Naive B cell (primary cell): ENCODE data around the gene C1orf35. TPM values are rescaled to one million over a fixed set of nuclear protein-coding genes. Genes with fewer than 3 reads are reported as not detected.

Experiments
- ATAC-seq, 2 donors: fragments of 150-1000 bp; cut with Tn5 transposase; 2 replicates each; pipeline ENCODE4 v1.10.0; 2021; ENCODE audit warnings: low read depth in 2 of 2, mild to moderate bottlenecking in 2 of 2, moderate library complexity in 2 of 2
- DNase-seq: peaks from one replicate; pipeline ENCODE4 v3.0.0; 2022
- H3K27ac Mint-ChIP-seq, 6 donors: one replicate each; pipeline ENCODE4 v1.8.0; 2020 to 2022; ENCODE audit warnings: mild to moderate bottlenecking in 6 of 6, mixed read lengths in 6 of 6, moderate library complexity in 5 of 6, inconsistent platforms in 2 of 6
- H3K27me3 Mint-ChIP-seq, 3 donors: one replicate each; pipeline ENCODE4 v1.8.0; 2021 to 2022; ENCODE audit warnings: mixed read lengths in 3 of 3, mild to moderate bottlenecking in 1 of 3
- H3K36me3 Mint-ChIP-seq, 2 donors: one replicate each; pipeline ENCODE4 v1.8.0; 2020 to 2022; ENCODE audit warnings: mixed read lengths in 2 of 2, inconsistent platforms in 1 of 2, mild to moderate bottlenecking in 1 of 2
- H3K4me1 Mint-ChIP-seq, 3 donors: one replicate each; pipeline ENCODE4 v1.8.0; 2020 to 2022; ENCODE audit warnings: mixed read lengths in 3 of 3, inconsistent platforms in 1 of 3, mild to moderate bottlenecking in 1 of 3, moderate library complexity in 1 of 3
- H3K4me3 Mint-ChIP-seq, 8 donors: one replicate each; pipeline ENCODE4 v1.8.0; 2020 to 2022; ENCODE audit warnings: mild to moderate bottlenecking in 8 of 8, mixed read lengths in 8 of 8, moderate library complexity in 8 of 8, inconsistent platforms in 2 of 8
- H3K9me3 Mint-ChIP-seq, 7 donors: one replicate each; pipeline ENCODE4 v1.8.0; 2020 to 2022; ENCODE audit warnings: mixed read lengths in 7 of 7, mild to moderate bottlenecking in 5 of 7, inconsistent platforms in 2 of 7, moderate library complexity in 1 of 7
- polyA plus RNA-seq, 6 donors: library from polyadenylated mRNA; unstranded; fragments of 300-500 nt; fragmentation: Illumina TruSeq; gene quantifications; one replicate each; pipeline ENCODE4 v1.2.3, GENCODE V29; 2021; ENCODE audit warnings: low read depth in 6 of 6

The C1orf35 gene
- polyA plus RNA-seq, 6 donors from 2014 or later, result 8.7 to 20.1 (median 13.1) TPM

GRCh38 chr1:228094432-228095016, 8.6 kb downstream of the C1orf35 start:
- ATAC-seq (no peak), DNase-seq (no peak)
- Mint-ChIP-seq H3K9me3 (peaks cover 3 to 19% (median 12%) of the 10 kb centered on the region in 7 donors), H3K36me3 (peaks cover 17 to 18% of the 10 kb centered on the region in 2 donors), H3K27me3 (no peaks in the 10 kb centered on the region), H3K4me1 (peaks cover 45 to 69% (median 57%) of the 10 kb centered on the region in 3 donors), H3K4me3 (peak overlapping the region in 2 of 8 donors; percentile 29 to 56), H3K27ac (peak overlapping the region in 2 of 6 donors; percentile 7 to 32)

- no peak for ATAC-seq
- Mint-ChIP-seq H3K4me1 (peaks cover 51 to 73% (median 62%) of the 10 kb centered on the region in 3 donors), H3K9me3 (peaks cover 3 to 19% (median 12%) of the 10 kb centered on the region in 7 donors), H3K4me3 (peak overlapping the region in 1 of 8 donors; percentile 12), H3K27ac (no peak overlapping the region), H3K36me3 (peaks cover 17 to 18% of the 10 kb centered on the region in 2 donors), H3K27me3 (no peaks in the 10 kb centered on the region)
- DNase-seq, result no peak
Measured at GRCh38 chr1:228093050-228093906, 9.8 kb downstream of the C1orf35 start.

- peaks cover 57 to 76% (median 70%) of the 10 kb centered on the region in 3 donors for H3K4me1 Mint-ChIP-seq
- H3K27me3 Mint-ChIP-seq, result no peaks in the 10 kb centered on the region
- no peak for ATAC-seq
- peak overlapping the region in 3 of 8 donors; percentile 9 to 72 (median 51) for H3K4me3 Mint-ChIP-seq
- peak overlapping the region in 4 of 6 donors; percentile 43 to 66 (median 59) for H3K27ac Mint-ChIP-seq
- peaks cover 17 to 18% of the 10 kb centered on the region in 2 donors for H3K36me3 Mint-ChIP-seq
- DNase-seq, result no peak
- H3K9me3 Mint-ChIP-seq, result peaks cover 3 to 19% (median 12%) of the 10 kb centered on the region in 7 donors
Measured at GRCh38 chr1:228092342-228093049, 10.6 kb downstream of the C1orf35 start.

GRCh38 chr1:228091084-228091483, 12.0 kb downstream of the C1orf35 start:
- peak overlapping the region in 3 of 6 donors; percentile 27 to 56 (median 39) for H3K27ac Mint-ChIP-seq
- H3K27me3 Mint-ChIP-seq, result no peaks in the 10 kb centered on the region
- peaks cover 17 to 18% of the 10 kb centered on the region in 2 donors for H3K36me3 Mint-ChIP-seq
- peak overlapping the region in 5 of 8 donors; percentile 30 to 56 (median 32) for H3K4me3 Mint-ChIP-seq
- H3K4me1 Mint-ChIP-seq, result peaks cover 63 to 87% (median 83%) of the 10 kb centered on the region in 3 donors
- DNase-seq, result no peak
- H3K9me3 Mint-ChIP-seq, result peaks cover 3 to 19% (median 12%) of the 10 kb centered on the region in 7 donors
- no peak for ATAC-seq

GRCh38 chr1:228090613-228091081, 12.5 kb downstream of the C1orf35 start:
- H3K27me3 Mint-ChIP-seq, result no peaks in the 10 kb centered on the region
- H3K27ac Mint-ChIP-seq, result peak overlapping the region in 4 of 6 donors; percentile 27 to 56 (median 46)

GRCh38 chr1:228089519-228090380, 13.4 kb downstream of the C1orf35 start:
- Mint-ChIP-seq H3K9me3 (peaks cover 0 to 9% (median 5%) of the 10 kb centered on the region in 7 donors), H3K4me3 (peak overlapping the region; percentile 35 to 89 (median 68)), H3K27ac (peak overlapping the region; percentile 27 to 86 (median 54)), H3K4me1 (peaks cover 65 to 87% (median 84%) of the 10 kb centered on the region in 3 donors), H3K27me3 (no peaks in the 10 kb centered on the region), H3K36me3 (peaks cover 6 to 7% of the 10 kb centered on the region in 2 donors)
- ATAC-seq, result peak; percentile 77 to 84
- peak; percentile 37 for DNase-seq

More at GRCh38 chr1:228090613-228091081, 12.5 kb downstream of the C1orf35 start:
- Mint-ChIP-seq H3K9me3 (peaks cover 3 to 17% (median 12%) of the 10 kb centered on the region in 7 donors), H3K4me1 (peaks cover 63 to 87% (median 83%) of the 10 kb centered on the region in 3 donors), H3K36me3 (peaks cover 13 to 15% of the 10 kb centered on the region in 2 donors), H3K4me3 (peak overlapping the region in 4 of 8 donors; percentile 54 to 85 (median 72))
- DNase-seq, result no peak
- peak in 1 of 2 donors; percentile 9 for ATAC-seq

GRCh38 chr1:228088586-228089498, 14.3 kb downstream of the C1orf35 start:
- Mint-ChIP-seq H3K27me3 (no peaks in the 10 kb centered on the region), H3K9me3 (no peaks in the 10 kb centered on the region), H3K36me3 (no peaks in the 10 kb centered on the region), H3K4me3 (peak overlapping the region; percentile 42 to 89 (median 68)), H3K4me1 (peaks cover 72 to 95% (median 93%) of the 10 kb centered on the region in 3 donors), H3K27ac (peak overlapping the region; percentile 56 to 86 (median 59))
- DNase-seq (no peak), ATAC-seq (peak in 1 of 2 donors; percentile 7)

- peak overlapping the region in 7 of 8 donors; percentile 54 to 89 (median 71) for H3K4me3 Mint-ChIP-seq
- ATAC-seq (no peak), DNase-seq (no peak)
- peaks cover 79 to 94% (median 93%) of the 10 kb centered on the region in 3 donors for H3K4me1 Mint-ChIP-seq
- no peaks in the 10 kb centered on the region for H3K9me3 Mint-ChIP-seq
- H3K27me3 Mint-ChIP-seq, result no peaks in the 10 kb centered on the region
- peak overlapping the region in 4 of 6 donors; percentile 38 to 75 (median 52) for H3K27ac Mint-ChIP-seq
- no peaks in the 10 kb centered on the region for H3K36me3 Mint-ChIP-seq
Measured at GRCh38 chr1:228087771-228088251, 15.3 kb downstream of the C1orf35 start.

GRCh38 chr1:228085287-228085951, 17.7 kb downstream of the C1orf35 start:
- ATAC-seq (no peak), DNase-seq (no peak)
- no peaks in the 10 kb centered on the region for H3K36me3 Mint-ChIP-seq
- no peaks in the 10 kb centered on the region for H3K27me3 Mint-ChIP-seq
- peak overlapping the region in 4 of 6 donors; percentile 49 to 92 (median 82) for H3K27ac Mint-ChIP-seq
- H3K9me3 Mint-ChIP-seq, result no peaks in the 10 kb centered on the region
- peaks cover 67 to 81% (median 75%) of the 10 kb centered on the region in 3 donors for H3K4me1 Mint-ChIP-seq
- peak overlapping the region in 7 of 8 donors; percentile 88 to 98 (median 93) for H3K4me3 Mint-ChIP-seq

- H3K27me3 Mint-ChIP-seq, result no peaks in the 10 kb centered on the region
- peaks cover 63 to 80% (median 69%) of the 10 kb centered on the region in 3 donors for H3K4me1 Mint-ChIP-seq
- H3K4me3 Mint-ChIP-seq, result peak overlapping the region; percentile 88 to 98 (median 94)
- H3K9me3 Mint-ChIP-seq, result no peaks in the 10 kb centered on the region
- no peak for DNase-seq
- no peak for ATAC-seq
- H3K36me3 Mint-ChIP-seq, result no peaks in the 10 kb centered on the region
- H3K27ac Mint-ChIP-seq, result peak overlapping the region in 4 of 6 donors; percentile 18 to 92 (median 85)
Measured at GRCh38 chr1:228084797-228085196, 18.3 kb downstream of the C1orf35 start.

GRCh38 chr1:228084325-228084724, 18.8 kb downstream of the C1orf35 start:
- H3K9me3 Mint-ChIP-seq, result no peaks in the 10 kb centered on the region
- no peak for DNase-seq

More at GRCh38 chr1:228084325-228084724, 18.8 kb downstream of the C1orf35 start:
- Mint-ChIP-seq H3K36me3 (no peaks in the 10 kb centered on the region), H3K27ac (peak overlapping the region in 5 of 6 donors; percentile 78 to 97 (median 95)), H3K27me3 (no peaks in the 10 kb centered on the region), H3K4me1 (peaks cover 58 to 77% (median 64%) of the 10 kb centered on the region in 3 donors), H3K4me3 (peak overlapping the region; percentile 88 to 98 (median 94))
- ATAC-seq, result no peak
